Heart left ventricle (tissue), 16 donors: ENCODE data around the gene RASA4B. TPM values are rescaled to one million over a fixed set of nuclear protein-coding genes. Genes with fewer than 3 reads are reported as not detected.
"Not testable (repeated sequence)": the region's sequence is repeated elsewhere in the genome, so short reads cannot be mapped to it uniquely, and the experiment has no call there.

Experiments used
- ATAC-seq, 4 donors: fragments of 200-7000 bp; cut with Tn5 transposase; one replicate each; pipeline ENCODE4 v1.9.1; 2020 to 2022; ENCODE audit warnings: moderate library complexity in 4 of 4, mild to moderate bottlenecking in 3 of 4, moderate number of reproducible peaks in 1 of 4
- DNase-seq, 5 donors: peaks; one replicate each; pipeline ENCODE4 v3.0.0-alpha.2; 2020
- H3K27ac ChIP-seq, 12 donors: fragments of 200-600 bp; sonication (generic) in 4 of 12; one replicate each; pipeline versions ENCODE4 v1.5.0 to v1.8.0; 2016 to 2022; ENCODE audit warnings: mild to moderate bottlenecking in 2 of 12
- H3K27me3 ChIP-seq, 9 donors: fragments of 200-600 bp; sonication (generic) in 2 of 9; one replicate each; pipeline versions ENCODE4 v1.5.1 to v1.8.0; 2016 to 2022; ENCODE audit warnings: mild to moderate bottlenecking in 3 of 9
- H3K36me3 ChIP-seq, 9 donors: fragments of 200-600 bp; sonication (generic) in 2 of 9; one replicate each; pipeline versions ENCODE4 v1.5.0 to v1.8.0; 2018 to 2022; ENCODE audit warnings: mild to moderate bottlenecking in 2 of 9
- H3K4me1 ChIP-seq, 12 donors: fragments of 200-600 bp; sonication (generic) in 4 of 12; one replicate each; pipeline versions ENCODE4 v1.5.0 to v1.8.0; 2016 to 2022; ENCODE audit warnings: mild to moderate bottlenecking in 3 of 12
- H3K4me3 ChIP-seq, 12 donors: fragments of 200-600 bp; sonication (generic) in 4 of 12; one replicate each; pipeline versions ENCODE4 v1.5.0 to v1.8.0; 2017 to 2022; ENCODE audit warnings: mild to moderate bottlenecking in 9 of 12, moderate library complexity in 4 of 12
- H3K9me3 ChIP-seq, 12 donors: fragments of 200-600 bp; sonication (generic) in 4 of 12; one replicate each; pipeline versions ENCODE4 v1.5.0 to v1.8.0; 2016 to 2022; ENCODE audit warnings: mild to moderate bottlenecking in 1 of 12
- WGBS, 4 donors: extraction: QIAGEN DNeasy Blood & Tissue Kit in 2 of 4; methylation state at CpG; one replicate each; pipeline versions ENCODE4 v1.1.5 to v1.1.7; 2013 to 2018; 5-methylcytosine and 5-hydroxymethylcytosine counted together
- intact Hi-C, 10 donors: fragments of 100-400 bp; cut with DNase I; formaldehyde crosslinking; loops; one replicate each; pipeline versions ENCODE4 v1.11.1 to v1.14.2; 2022
- polyA plus RNA-seq, 2 donors: library from polyadenylated mRNA; stranded (reverse); fragments of 200-250 nt; gene quantifications; one replicate each; pipeline ENCODE4 v1.2.3, GENCODE V29; 2013
- total RNA-seq, 9 donors: library from RNA; depleted of rRNA in 2 of 9; stranded (reverse); fragments of >200 nt in 2 of 9; fragmentation: NEBNext Ultra II Directional in 3 of 9; extraction: Animal tissue kit (Norgen Biotek cat#: 25700) in 3 of 9; gene quantifications; one replicate each; pipeline versions ENCODE4 v1.1.0 to v1.2.4, GENCODE V29; 2016 to 2023
- donor health status: ischemic (EF 13 %, LVEDD 7.1; RV severe dilation, severe dysfunction).
- donor health status: healthy with polysubstance abuse.
- donor health status: DM: no; HTN: yes; CAD: no.
- donor health status: DM: no; HTN: no; CAD: no.
- donor health status: ischemic (EF 25% LVEDD 6.9; RV normal size, moderate dysfunction).
- donor health status: ischemic (EF 25% LVEDD 5.7; RV mildly dilated, moderate dysfunction).
- donor health status: healthy.
- donor health status: DM: yes; HTN: yes; CAD: no.
- donor health status: ischemic (EF 35%, LVEDD 5.7; RV mildly dilated, moderate dysfunction).
- donor health status: nonischemic (EF 11% LVEDD 7.7; RV severe dilation, severe dysfunction).
- donor health status: DM: yes; HTN: yes; CAD: no.
- donor health status: PGD.
- donor health status: ischemic (EF 29% LVEDD 5.4; RV normal size, mild dysfunction).
- donor health status: nonischemic (EF 23%, LVEDD 6.1; RV moderate dilation, normal function).

The RASA4B gene
- total and polyA plus RNA-seq, 11 donors = 2.7 to 28.1 (median 6.0) TPM

DNA sequence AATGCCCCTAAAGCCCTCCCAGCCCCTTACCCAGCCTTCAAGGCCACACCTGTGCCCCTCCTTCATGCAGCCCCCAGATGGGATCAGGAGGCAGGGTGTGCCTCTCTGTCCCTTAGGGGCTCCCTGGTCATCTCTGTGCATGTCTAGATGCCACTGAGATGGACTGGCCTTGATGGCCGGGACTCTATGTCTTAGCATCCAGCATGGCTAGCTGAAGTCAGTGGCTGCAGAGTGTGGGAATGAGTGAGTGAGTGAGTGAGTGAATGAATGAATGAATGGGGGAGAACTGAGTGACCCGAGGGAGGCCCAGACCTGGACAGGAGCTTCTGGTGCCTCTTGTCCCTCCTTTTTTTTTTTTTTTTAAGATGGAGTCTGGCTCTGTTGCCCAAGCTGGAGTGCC lies 14.6 kb upstream of the RASA4B start:
- ATAC-seq, intact Hi-C loops: not testable (repeated sequence)

DNA sequence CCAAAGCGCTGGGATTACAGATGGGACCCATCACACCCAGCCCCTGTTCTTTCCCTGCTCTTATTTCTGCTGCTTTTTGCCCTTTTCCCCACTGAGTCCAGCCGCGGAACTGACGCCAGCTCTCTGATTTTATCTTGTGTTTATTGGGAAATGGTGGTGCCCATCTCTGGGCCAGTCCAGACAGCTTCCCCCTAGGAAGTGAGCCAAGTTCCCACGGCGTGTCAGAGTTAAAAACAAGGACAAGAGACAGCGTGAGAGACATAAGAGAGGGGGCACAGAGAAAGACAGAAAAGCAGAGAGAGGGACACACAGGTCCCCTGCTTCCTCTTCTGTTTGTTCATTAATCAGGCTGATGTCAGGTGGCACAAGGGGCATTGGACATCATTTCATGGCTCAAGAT lies 14.0 kb upstream of the RASA4B start:
- H3K4me3 ChIP-seq, H3K36me3 ChIP-seq, intact Hi-C loops, H3K27ac ChIP-seq, H3K4me1 ChIP-seq, ATAC-seq, H3K9me3 ChIP-seq, H3K27me3 ChIP-seq: not testable (repeated sequence)
- no CpG with 5 or more reads among the region's 7 CpGs for WGBS, 4 donors
- DNase-seq = peak in 1 of 5 donors; percentile 22

More for the DNA sequence above, 14.6 kb upstream of the RASA4B start:
- not testable (repeated sequence) for H3K9me3 ChIP-seq, H3K27me3 ChIP-seq, H3K4me1 ChIP-seq, H3K4me3 ChIP-seq, DNase-seq, H3K27ac ChIP-seq, H3K36me3 ChIP-seq
- WGBS, 4 donors = 94 to 100% (median 96%) methylated on average over 2 of the region's 2 CpGs

DNA sequence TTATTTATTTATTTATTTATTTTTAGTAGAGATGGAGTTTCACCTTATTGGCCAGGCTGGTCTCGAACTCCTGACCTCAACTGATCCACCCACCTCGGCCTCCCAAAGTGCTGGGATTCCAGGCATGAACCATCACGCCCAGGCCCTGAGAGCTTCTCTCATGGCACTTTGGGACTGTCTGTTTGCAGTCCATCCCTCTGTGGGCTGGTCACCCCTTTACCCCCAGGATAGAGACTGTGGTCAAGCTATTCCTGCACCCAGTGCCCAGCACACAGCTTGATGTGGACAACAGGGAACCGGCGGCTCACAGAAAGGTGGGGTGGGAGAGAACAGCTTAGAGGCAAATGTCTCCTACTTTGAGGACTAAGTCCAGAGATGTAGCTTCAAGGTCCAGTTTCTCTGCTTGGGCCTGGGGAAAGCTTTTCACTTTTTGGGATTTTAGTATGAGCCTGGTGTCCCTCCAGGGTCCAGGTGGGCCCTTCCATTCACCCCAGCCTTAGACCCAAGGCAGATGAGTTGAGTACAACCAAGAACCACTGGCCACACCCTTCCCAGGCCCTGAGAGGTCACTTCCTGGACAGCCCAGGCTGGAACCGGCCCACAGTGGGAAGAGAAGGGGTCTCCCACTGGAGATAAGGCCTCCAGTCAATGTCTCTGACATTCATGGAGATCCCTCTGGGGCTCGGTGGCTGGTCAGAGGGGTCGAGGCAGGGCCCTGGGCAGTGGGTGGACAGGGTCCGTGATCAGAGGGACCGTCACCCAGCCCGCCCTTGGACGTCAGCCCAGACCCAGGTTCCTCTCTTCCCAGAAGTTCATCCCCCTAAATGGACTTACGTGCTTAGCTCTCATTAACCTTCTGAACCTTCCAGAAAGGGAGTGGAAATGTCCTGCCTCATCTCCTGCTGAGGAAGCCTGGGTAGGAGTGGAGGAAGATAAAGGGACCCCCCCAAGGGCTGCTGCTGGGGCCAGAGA lies 10.5 kb upstream of the RASA4B start:
- ATAC-seq (peak; percentile 25 to 66 (median 41)), DNase-seq (peak in 1 of 5 donors; percentile 5)
- H3K27me3 ChIP-seq, H3K4me1 ChIP-seq, H3K4me3 ChIP-seq, H3K36me3 ChIP-seq, H3K9me3 ChIP-seq, intact Hi-C loops: not testable (repeated sequence)
- 94 to 97% (median 96%) methylated on average over 2 to 3 of the region's 13 CpGs; no CpG with 5 or more reads in 1 of the 4 donors for WGBS, 4 donors
- peak overlapping the region in 1 of 12 donors; percentile 19 for H3K27ac ChIP-seq

DNA sequence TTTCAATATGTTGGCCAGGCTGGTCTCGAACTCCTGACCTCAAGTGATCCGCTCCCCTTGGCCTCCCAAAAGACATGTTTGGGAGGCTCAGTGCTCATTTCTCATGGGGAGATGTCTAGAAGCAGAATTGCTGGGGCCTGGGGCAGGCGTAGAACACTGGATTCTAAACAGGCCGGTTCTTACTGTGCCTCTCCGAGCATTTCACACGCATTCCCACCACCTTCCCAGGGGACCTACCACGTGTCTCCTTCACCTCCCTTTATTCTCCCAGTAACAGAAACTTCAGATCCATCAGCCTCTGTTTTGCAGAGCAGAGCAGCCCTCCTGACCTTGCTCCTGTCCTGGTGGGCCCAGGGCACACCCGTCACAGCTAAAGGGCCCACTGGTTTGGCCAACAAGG lies 9.6 kb upstream of the RASA4B start:
- not testable (repeated sequence) for H3K4me1 ChIP-seq, H3K27ac ChIP-seq

DNA sequence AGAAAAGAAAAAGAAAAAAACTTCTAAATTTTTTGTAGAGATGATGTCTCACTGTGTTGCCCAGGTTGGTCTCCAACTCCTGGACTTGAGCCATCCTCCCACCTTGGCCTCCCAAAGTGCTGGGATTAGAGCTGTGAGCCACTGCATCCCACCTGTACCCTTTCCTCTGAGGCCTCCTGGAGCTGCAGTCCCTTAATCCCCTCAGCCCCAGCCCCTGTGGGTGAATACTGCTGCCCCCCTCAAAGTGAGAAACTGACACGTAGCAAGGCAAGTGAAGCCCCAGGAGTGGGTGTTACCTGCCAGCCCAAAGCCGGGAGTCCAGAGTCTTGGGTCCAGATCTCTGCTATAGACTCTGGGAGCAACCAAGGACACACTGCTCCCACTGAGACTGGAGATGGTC lies 7.2 kb upstream of the RASA4B start:
- intact Hi-C loops, H3K9me3 ChIP-seq, H3K36me3 ChIP-seq, H3K4me3 ChIP-seq, H3K4me1 ChIP-seq, H3K27me3 ChIP-seq, H3K27ac ChIP-seq: not testable (repeated sequence)
- peak in 2 of 4 donors; percentile 4 to 5 for ATAC-seq
- DNase-seq = peak in 2 of 5 donors; percentile 8 to 10
- 60 to 74% (median 60%) methylated on average over 1 of the region's 2 CpGs; no CpG with 5 or more reads in 1 of the 4 donors for WGBS, 4 donors

More for the DNA sequence above, 9.6 kb upstream of the RASA4B start:
- H3K9me3 ChIP-seq, H3K36me3 ChIP-seq, H3K27me3 ChIP-seq, H3K4me3 ChIP-seq, intact Hi-C loops: not testable (repeated sequence)
- ATAC-seq (peak in 3 of 4 donors; percentile 10 to 31 (median 10)), DNase-seq (peak in 1 of 5 donors; percentile 2)
- WGBS, 4 donors = 60 to 83% (median 74%) methylated on average over 1 of the region's 8 CpGs

DNA sequence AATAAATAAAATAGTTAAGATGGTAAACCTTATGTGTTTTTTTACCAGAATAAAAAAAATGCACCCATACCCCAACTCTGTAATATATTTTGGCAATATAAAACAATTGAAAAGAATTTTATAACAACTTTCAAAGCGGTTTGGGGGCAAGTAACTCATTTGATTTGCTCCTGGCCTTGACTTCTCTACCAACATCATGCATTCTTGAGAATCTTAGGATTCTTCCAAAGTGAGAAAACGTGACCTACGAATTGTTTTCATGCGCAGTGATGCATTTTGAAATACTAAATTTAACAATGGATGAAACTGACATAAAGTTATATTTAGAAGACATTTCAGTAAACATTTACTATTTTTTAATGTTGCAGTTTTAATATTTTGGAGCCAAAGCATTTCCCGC lies 3.2 kb upstream of the RASA4B start:
- DNase-seq, intact Hi-C loops, H3K9me3 ChIP-seq, H3K4me1 ChIP-seq, ATAC-seq, H3K27me3 ChIP-seq, H3K4me3 ChIP-seq, H3K36me3 ChIP-seq, H3K27ac ChIP-seq: not testable (repeated sequence)
- WGBS, 4 donors = 93% methylated on average over 4 of the region's 5 CpGs; no CpG with 5 or more reads in 3 of the 4 donors

DNA sequence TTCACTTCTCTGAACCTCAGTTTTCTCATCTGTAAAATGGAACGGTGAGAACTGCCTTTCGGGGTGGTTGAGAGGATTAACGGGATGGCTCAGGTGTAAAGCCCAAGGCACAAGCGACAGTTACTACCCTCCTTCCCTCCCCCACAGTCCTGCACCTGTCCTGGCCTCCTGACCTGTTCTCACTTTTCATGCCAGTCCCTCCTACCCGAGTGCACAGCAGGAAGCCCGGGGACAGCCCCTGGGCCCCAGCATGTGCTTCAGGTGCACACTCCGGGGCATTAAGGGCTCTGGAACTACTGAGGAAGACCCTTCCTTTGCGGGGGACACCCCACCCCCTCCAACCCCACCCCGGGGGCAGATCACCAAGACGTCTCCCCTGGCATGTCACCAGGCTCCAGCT lies 626 bp downstream of the RASA4B start:
- H3K27me3 ChIP-seq, H3K4me1 ChIP-seq, H3K36me3 ChIP-seq, H3K4me3 ChIP-seq, DNase-seq, intact Hi-C loops, H3K9me3 ChIP-seq, ATAC-seq, H3K27ac ChIP-seq: not testable (repeated sequence)
- no CpG with 5 or more reads among the region's 10 CpGs for WGBS, 4 donors

DNA sequence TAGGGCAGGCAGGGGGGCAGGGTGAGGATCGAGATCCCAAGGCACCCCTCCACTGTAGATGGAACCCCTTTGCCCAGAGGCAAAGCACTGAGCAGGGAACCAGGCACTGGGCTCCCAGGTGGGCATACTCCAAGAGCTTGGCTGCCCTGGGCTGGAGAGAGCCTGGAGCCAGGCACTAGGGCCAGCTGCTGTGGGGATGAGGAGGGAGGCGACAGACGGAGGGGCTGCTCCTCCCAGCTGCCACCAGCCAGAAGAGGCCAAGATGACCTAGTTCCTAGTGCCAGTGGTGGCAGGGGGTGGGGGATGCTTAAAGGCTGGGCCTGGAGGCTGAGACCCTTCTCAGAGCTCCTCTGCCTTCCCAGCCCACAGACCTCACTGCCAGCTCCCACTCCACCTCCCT lies 1.7 kb downstream of the RASA4B start:
- H3K36me3 ChIP-seq, H3K27me3 ChIP-seq, H3K4me3 ChIP-seq, H3K4me1 ChIP-seq, intact Hi-C loops, DNase-seq, H3K27ac ChIP-seq, H3K9me3 ChIP-seq: not testable (repeated sequence)
- no CpG with 5 or more reads among the region's 3 CpGs for WGBS, 4 donors
- peak in 1 of 4 donors; percentile 0 for ATAC-seq

DNA sequence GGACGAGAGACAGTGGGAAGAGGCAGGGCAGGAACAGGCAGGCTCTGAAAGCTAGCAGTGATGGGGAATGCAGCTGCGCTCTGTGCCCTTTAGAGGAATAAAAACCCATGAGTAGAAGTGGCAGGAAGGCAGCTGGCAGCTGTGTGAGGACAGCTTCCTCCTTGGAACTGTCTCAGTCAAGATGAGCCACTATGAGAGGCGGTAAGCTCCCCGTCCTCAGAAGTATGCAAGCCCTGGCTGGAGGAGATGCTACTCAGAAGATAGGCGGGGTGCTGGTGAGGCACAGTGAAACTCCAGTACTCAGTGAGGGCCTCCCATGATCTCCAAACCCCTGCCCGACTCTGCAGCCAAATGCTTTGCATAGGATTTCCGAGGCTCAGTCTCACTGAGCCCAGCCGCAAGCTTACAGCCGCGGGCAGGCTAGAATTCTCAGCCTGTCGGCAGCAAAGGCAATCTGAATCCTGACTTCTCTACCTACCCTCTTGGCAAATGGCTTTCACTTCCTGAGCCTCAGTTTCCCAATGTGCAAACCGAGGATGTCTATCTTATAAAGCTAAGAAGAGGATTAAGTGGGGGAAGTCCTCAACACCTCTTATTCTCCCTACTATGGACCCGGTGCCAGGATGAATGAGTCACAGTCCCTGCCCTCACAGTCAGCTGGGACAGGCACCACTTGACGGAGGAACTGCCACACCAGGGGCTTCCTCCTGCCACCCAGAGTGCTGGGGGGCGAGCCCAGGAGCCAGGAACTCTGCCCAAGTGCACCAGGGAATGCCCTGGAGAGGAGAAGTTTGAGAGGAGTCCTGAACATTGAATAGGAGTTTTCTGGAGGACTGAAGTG lies 2.5 kb downstream of the RASA4B start:
- H3K36me3 ChIP-seq, H3K9me3 ChIP-seq, H3K4me3 ChIP-seq, H3K27me3 ChIP-seq, intact Hi-C loops, H3K4me1 ChIP-seq: not testable (repeated sequence)
- ATAC-seq (peak in 2 of 4 donors; percentile 12 to 26), DNase-seq (peak in 2 of 5 donors; percentile 16 to 27)
- H3K27ac ChIP-seq = peak overlapping the region in 2 of 12 donors; percentile 34 to 39
- WGBS, 4 donors = 72% methylated on average over 3 of the region's 15 CpGs; no CpG with 5 or more reads in 3 of the 4 donors

DNA sequence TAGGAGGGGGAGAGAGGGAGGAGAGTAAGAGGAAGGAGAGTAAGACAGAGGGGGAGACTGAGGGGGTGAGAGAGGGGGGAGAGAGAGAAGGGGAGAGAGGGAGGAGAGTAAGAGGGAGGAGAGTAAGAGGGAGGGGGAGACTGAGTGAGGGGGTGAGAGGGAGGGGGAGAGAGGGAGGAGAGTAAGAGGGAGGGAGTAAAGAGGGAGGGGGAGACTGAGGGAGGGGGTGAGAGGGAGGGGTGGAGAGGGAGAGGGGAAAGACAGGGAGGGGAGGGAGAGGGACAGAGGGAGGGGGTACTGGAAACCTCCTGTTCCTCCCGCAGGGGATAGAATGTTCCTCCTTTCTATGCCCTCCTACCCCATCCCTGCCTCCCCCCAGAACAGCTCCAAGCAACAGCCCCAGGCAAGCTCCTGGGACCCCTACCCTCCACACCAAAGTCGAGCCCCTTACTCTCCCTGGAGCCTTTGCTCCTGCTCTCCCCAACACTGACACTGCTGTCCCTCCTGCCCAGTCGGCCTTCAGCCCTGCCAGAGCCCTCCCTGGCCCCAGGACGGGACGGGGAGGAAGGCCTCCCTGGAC lies 4.8 kb downstream of the RASA4B start:
- ATAC-seq (peak in 2 of 4 donors; percentile 12), DNase-seq (peak; percentile 22 to 61 (median 45))
- 10 to 18% (median 15%) methylated on average over 4 to 5 of the region's 5 CpGs for WGBS, 4 donors
- H3K36me3 ChIP-seq, H3K27me3 ChIP-seq, intact Hi-C loops, H3K4me1 ChIP-seq, H3K9me3 ChIP-seq: not testable (repeated sequence)
- Histone ChIP-seq H3K4me3 (peak overlapping the region in 8 of 12 donors; percentile 12 to 40 (median 24)), H3K27ac (peak overlapping the region in 11 of 12 donors; percentile 9 to 83 (median 72))
